T-cell (primary cell): Measurements from ENCODE around the gene BLTP3B. TPM values are rescaled to one million over a fixed set of nuclear protein-coding genes. Genes with fewer than 3 reads are reported as not detected.
A peak's percentile ranks its signal among the peaks of the same experiment; 100 is the strongest.

Experiments
- ATAC-seq, 4 experiments: fragments of 200-7000 bp in 3 of 4; fragments of 150-1000 bp in 1 of 4; cut with Tn5 transposase; replicated peaks in 1 of 4; 1 replicate in 3 of 4; 2 replicates in 1 of 4; pipeline ENCODE4 v1.10.0; 2021; ENCODE audit warnings: moderate library complexity in 3 of 4, mild to moderate bottlenecking in 2 of 4, moderate number of reproducible peaks in 1 of 4
- CTCF ChIA-PET, 2 donors: fragments of 300-600 bp; sonication (Branson Sonifier 250); formaldehyde crosslinking; loops; one replicate each; lab custom pipeline; 2022; ENCODE audit warnings: antibody characterized with exemption in 2 of 2; lab: Charles Lee
- POLR2A ChIA-PET, 2 donors: fragments of 300-600 bp; sonication (Branson Sonifier 250); formaldehyde crosslinking; loops; one replicate each; lab custom pipeline; 2022; ENCODE audit warnings: antibody characterized with exemption in 2 of 2; lab: Charles Lee
- DNase-seq, 35 experiments: peaks; one replicate each; pipeline versions ENCODE4 v3.0.0 to v3.0.0-alpha.2; 2013 to 2023
- H3K27ac ChIP-seq: one replicate; pipeline ENCODE4 v1.5.1; 2013; ENCODE audit warnings: low read length
- H3K27me3 ChIP-seq, 2 experiments: replicated peaks in 1 of 2; 1 replicate in 1 of 2; 2 replicates in 1 of 2; pipeline versions ENCODE4 v1.6.1 to v1.7.0; 2013; ENCODE audit warnings: low read length in 1 of 2, mixed read lengths in 1 of 2; ENCODE audit not compliant: control insufficient read depth in 2 of 2, insufficient read depth in 2 of 2; ENCODE audit errors: extremely low read depth in 1 of 2
- H3K36me3 ChIP-seq, 2 donors: 1 replicate in 1 of 2; 2 replicates in 1 of 2; pipeline versions ENCODE4 v1.6.1 to v1.7.0; 2013; ENCODE audit warnings: low read length in 1 of 2; ENCODE audit not compliant: control insufficient read depth in 2 of 2, insufficient read depth in 1 of 2; ENCODE audit errors: extremely low read depth in 1 of 2
- H3K4me1 ChIP-seq, 2 experiments: 1 replicate in 1 of 2; 2 replicates in 1 of 2; pipeline versions ENCODE4 v1.6.1 to v1.7.0; 2013; ENCODE audit warnings: low read length in 2 of 2, mixed read lengths in 1 of 2; ENCODE audit not compliant: insufficient read depth in 2 of 2, control insufficient read depth in 1 of 2; ENCODE audit errors: extremely low read depth in 1 of 2
- H3K4me3 ChIP-seq, 2 donors: 1 replicate in 1 of 2; 2 replicates in 1 of 2; pipeline versions ENCODE4 v1.5.1 to v1.7.0; 2013; ENCODE audit warnings: mild to moderate bottlenecking in 2 of 2, low read length in 1 of 2, moderate library complexity in 1 of 2; ENCODE audit not compliant: control insufficient read depth in 1 of 2; ENCODE audit errors: extremely low read depth in 1 of 2
- H3K9me3 ChIP-seq: 2 replicates; pipeline ENCODE4 v1.7.0; 2013
- H3K27ac Mint-ChIP-seq, 2 donors: one replicate each; pipeline ENCODE4 v1.8.0; 2020 to 2021; ENCODE audit warnings: mild to moderate bottlenecking in 2 of 2, mixed read lengths in 2 of 2
- H3K27me3 Mint-ChIP-seq, 2 donors: one replicate each; pipeline ENCODE4 v1.8.0; 2021 to 2022; ENCODE audit warnings: mixed read lengths in 2 of 2
- H3K36me3 Mint-ChIP-seq: one replicate; pipeline ENCODE4 v1.8.0; 2021; ENCODE audit warnings: mixed read lengths
- H3K4me1 Mint-ChIP-seq, 3 donors: one replicate each; pipeline ENCODE4 v1.8.0; 2020 to 2022; ENCODE audit warnings: mixed read lengths in 3 of 3, mild to moderate bottlenecking in 1 of 3
- H3K4me3 Mint-ChIP-seq, 3 donors: one replicate each; pipeline ENCODE4 v1.8.0; 2020 to 2022; ENCODE audit warnings: mild to moderate bottlenecking in 3 of 3, mixed read lengths in 3 of 3, moderate library complexity in 3 of 3
- H3K9me3 Mint-ChIP-seq, 3 donors: one replicate each; pipeline ENCODE4 v1.8.0; 2020 to 2022; ENCODE audit warnings: mixed read lengths in 3 of 3
- WGBS: methylation state at CpG from one replicate; pipeline ENCODE4 v1.1.5; 2013; ENCODE audit warnings: missing lambda C conversion rate; ENCODE audit not compliant: insufficient coverage; 5-methylcytosine and 5-hydroxymethylcytosine counted together
- total RNA-seq, 35 experiments: library from RNA in 6 of 35; stranded (reverse) in 6 of 35; fragments of 120-200 nt in 1 of 35; gene quantifications; one replicate each; pipeline versions ENCODE4 v1.2.1 to v1.2.4 and lab custom pipeline; 2013 to 2026

The BLTP3B gene
- total RNA-seq, 5 donors from 2014 or later (not counting 1 experiment from before 2014, with no cell fraction given), result 16.3 to 21.7 (median 18.2) TPM

DNA sequence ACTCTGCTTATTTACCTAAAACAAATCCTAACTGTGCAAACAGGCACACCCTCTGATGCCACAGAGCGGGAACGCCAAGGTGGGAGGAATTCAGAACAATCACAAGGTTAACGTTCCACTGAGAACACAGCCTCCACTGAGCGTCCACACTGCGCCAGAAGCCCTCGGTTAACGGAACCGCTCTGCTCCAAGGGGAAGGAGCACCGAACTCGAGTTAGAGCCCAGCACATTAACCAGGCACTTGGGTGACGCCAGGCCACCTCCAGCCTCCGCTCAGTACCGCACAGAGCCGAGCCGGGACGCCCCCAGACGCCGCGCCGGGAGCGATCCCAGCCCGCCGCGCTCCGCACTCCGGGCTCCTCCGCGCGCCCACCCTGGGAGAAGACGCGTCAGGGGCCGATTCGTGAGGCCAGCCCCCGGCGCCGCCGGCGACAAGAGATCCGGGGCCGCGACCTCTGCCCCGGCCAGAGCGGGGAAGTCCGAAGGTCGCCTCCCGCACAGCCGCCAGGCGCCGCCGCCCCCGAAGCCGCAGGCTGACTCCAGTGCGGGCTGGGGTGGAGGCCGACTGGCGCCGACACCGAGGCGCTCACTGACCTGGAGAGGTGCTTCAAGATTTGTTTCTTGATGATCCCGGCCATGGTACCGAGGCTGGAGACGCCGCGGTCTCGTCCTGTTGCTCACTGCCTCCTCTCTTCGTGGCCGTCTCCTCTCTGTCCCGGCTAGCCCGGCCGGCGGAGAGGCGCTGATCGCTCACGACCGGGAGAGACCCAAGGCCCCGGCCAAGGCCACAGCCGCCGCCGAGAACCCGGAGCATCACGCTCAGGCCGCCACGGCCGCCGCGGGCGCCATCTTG is 450 bp downstream of the BLTP3B start:
- Histone ChIP-seq H3K4me3 (peak overlapping the region; percentile 77 to 91), H3K9me3 (no peaks in the 10 kb centered on the region), H3K36me3 (no peaks in the 10 kb centered on the region), H3K27me3 (no peaks in the 10 kb centered on the region), H3K27ac (peak overlapping the region; percentile 90), H3K4me1 (peaks cover 6 to 12% of the 10 kb centered on the region in 2 experiments)
- no peaks in the 10 kb centered on the region for H3K9me3 Mint-ChIP-seq
- ATAC-seq, result peak; percentile 55 to 67 (median 60)
- peaks cover 4% of the 10 kb centered on the region for H3K36me3 Mint-ChIP-seq
- CTCF ChIA-PET, result no interaction called here
- POLR2A ChIA-PET, result no interaction called here
- DNase-seq, result peak in 23 of 35 experiments; percentile 1 to 54 (median 20)
- H3K27me3 Mint-ChIP-seq, result no peaks in the 10 kb centered on the region
- peaks cover 36 to 47% (median 40%) of the 10 kb centered on the region in 3 donors for H3K4me1 Mint-ChIP-seq
- H3K27ac Mint-ChIP-seq, result peak overlapping the region; percentile 92 to 97
- WGBS, result under 1% methylated on average over 83 of the region's 86 CpGs
- peak overlapping the region; percentile 91 to 97 (median 93) for H3K4me3 Mint-ChIP-seq

DNA sequence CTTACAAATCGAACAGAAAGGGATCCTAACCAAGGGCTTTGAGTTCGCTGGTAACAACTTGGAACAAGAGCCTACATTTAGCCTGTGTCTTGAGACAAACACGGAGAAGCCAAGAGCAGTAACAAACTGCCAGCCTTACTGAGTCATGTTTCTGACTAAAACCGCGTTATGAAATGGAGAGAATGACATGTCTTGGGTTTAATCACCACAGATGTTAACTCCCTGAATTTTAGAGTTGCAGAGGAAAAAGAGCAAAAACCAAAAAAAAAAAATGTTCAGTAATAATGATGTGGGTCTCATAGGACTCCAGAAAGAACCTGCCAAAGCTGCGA is 1.0 kb downstream of the BLTP3B start:
- CTCF ChIA-PET, result no interaction called here
- ATAC-seq (peak in 2 of 4 experiments; percentile 20 to 29), DNase-seq (peak in 1 of 35 experiments; percentile 35)
- 60% methylated on average over 2 of the region's 6 CpGs for WGBS
- Mint-ChIP-seq H3K27ac (peak overlapping the region; percentile 79 to 90), H3K36me3 (peaks cover 4% of the 10 kb centered on the region), H3K27me3 (no peaks in the 10 kb centered on the region), H3K4me1 (peaks cover 41 to 50% (median 42%) of the 10 kb centered on the region in 3 donors), H3K9me3 (no peaks in the 10 kb centered on the region), H3K4me3 (peak overlapping the region; percentile 91 to 97 (median 93))
- H3K4me3 ChIP-seq, result peak overlapping the region; percentile 77 to 91
- no peaks in the 10 kb centered on the region for H3K9me3 ChIP-seq
- no peaks in the 10 kb centered on the region for H3K27me3 ChIP-seq
- H3K27ac ChIP-seq, result peak overlapping the region; percentile 58
- H3K4me1 ChIP-seq, result peaks cover 6 to 12% of the 10 kb centered on the region in 2 experiments
- no peaks in the 10 kb centered on the region for H3K36me3 ChIP-seq
- POLR2A ChIA-PET, result no interaction called here

DNA sequence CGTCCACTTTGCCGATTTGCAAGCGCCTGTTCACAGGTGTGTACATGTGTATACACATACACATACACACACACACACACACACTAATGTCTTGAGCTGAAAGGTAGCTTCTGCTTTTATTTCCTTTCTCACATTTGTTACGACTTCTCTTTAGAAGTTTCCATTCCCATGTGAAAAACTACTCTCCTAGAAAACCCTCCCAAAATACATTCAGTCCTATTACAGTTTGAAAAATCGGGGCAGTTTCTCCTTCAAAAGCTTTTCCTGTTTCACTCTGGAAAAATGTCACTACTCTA is 3.9 kb downstream of the BLTP3B start:
- ATAC-seq, result no peak
- Mint-ChIP-seq H3K27me3 (no peaks in the 10 kb centered on the region), H3K27ac (no peak overlapping the region), H3K4me1 (peaks cover 47 to 61% (median 59%) of the 10 kb centered on the region in 3 donors), H3K4me3 (no peak overlapping the region), H3K36me3 (peaks cover 10% of the 10 kb centered on the region), H3K9me3 (no peaks in the 10 kb centered on the region)
- no peak for DNase-seq
- H3K27ac ChIP-seq, result no peak overlapping the region
- ChIA-PET POLR2A (interaction anchor here in 1 of 2 donors (0.5 kb wide), 1 partner anchor 14 kb away, joined by 4 read pairs; no protein-coding TSS in a partner anchor), CTCF (interaction anchor here (0.6 to 1.6 kb wide), 5 partner anchors 10 to 841 kb away, joined by 3 to 4 read pairs (median 3); partner anchors contain the start of gene ACTR6 (in 1 of the 2))
- no peak overlapping the region for H3K4me3 ChIP-seq
- no peaks in the 10 kb centered on the region for H3K9me3 ChIP-seq
- no peaks in the 10 kb centered on the region for H3K27me3 ChIP-seq
- H3K4me1 ChIP-seq, result peaks cover 6 to 12% of the 10 kb centered on the region in 2 experiments
- no peaks in the 10 kb centered on the region for H3K36me3 ChIP-seq
- WGBS, result 73% methylated on average over 4 of the region's 5 CpGs

DNA sequence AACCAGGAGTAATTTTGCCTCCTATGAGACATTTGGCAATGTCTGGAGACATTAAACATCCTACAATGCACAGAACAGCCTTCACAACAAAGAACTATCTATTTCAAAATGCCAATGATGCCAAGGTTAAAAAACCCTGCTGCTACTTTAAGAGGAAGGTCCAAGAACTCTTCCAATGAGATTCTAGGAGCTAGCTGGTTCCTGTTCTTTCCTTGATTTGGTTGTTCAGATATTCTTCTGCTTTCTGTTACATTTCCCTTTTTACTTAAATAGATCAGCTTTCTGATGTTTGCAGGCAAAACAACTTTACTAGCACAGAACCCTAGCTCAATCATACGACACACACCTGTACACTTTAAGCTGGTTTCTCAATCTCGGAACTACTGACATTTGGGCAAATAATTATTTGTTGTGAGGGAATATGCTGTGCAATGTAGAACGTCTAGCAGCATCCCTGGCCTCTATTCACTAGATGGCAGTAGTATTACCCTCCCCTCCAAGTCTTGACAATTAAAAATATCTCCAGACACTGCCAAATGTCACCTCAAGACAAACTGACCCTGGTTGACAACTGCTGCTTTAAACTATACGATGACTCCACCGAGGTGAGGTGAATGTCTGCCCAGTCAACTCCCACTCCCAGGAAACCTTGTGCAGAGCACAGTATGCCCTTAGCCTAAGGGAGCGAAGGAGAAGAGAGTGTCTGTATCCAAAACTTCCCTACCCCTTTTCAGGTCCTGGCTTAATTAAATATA is 4.4 kb downstream of the BLTP3B start:
- WGBS, result 41% methylated on average over 3 of the region's 6 CpGs
- no peaks in the 10 kb centered on the region for H3K27me3 Mint-ChIP-seq
- Histone ChIP-seq H3K4me3 (no peak overlapping the region), H3K27ac (no peak overlapping the region), H3K4me1 (peaks cover 6 to 11% of the 10 kb centered on the region in 2 experiments), H3K27me3 (no peaks in the 10 kb centered on the region), H3K9me3 (no peaks in the 10 kb centered on the region), H3K36me3 (no peaks in the 10 kb centered on the region)
- DNase-seq (peak in 1 of 35 experiments; percentile 39), ATAC-seq (no peak)
- ChIA-PET CTCF (interaction anchor here (0.5 to 1.6 kb wide), 5 partner anchors 9 to 842 kb away, joined by 3 to 4 read pairs (median 4); partner anchors contain the start of gene ACTR6 (in 1 of the 2)), POLR2A (no interaction called here)
- no peak overlapping the region for H3K27ac Mint-ChIP-seq
- H3K9me3 Mint-ChIP-seq, result no peaks in the 10 kb centered on the region
- H3K4me3 Mint-ChIP-seq, result no peak overlapping the region
- peaks cover 10% of the 10 kb centered on the region for H3K36me3 Mint-ChIP-seq
- H3K4me1 Mint-ChIP-seq, result peaks cover 49 to 60% (median 54%) of the 10 kb centered on the region in 3 donors

DNA sequence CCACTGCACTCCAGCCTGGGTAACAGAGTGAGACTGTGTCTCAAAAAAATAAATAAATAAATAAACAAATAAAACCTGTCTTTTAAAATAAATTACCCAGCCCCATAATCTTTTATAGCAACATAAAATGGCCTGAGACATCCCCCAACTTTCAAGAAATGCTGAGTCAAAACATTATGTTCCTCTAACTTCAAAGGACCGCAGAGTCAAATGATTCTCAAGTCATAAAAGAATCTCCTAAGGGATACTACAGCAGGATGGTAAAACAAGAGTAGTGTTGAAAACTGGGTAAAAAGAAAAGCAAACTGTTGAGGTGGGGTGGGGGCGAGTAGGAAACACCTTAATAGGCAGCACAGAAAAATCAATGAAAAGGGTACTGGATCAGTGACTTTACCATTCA is 9.5 kb downstream of the BLTP3B start:
- Mint-ChIP-seq H3K9me3 (no peaks in the 10 kb centered on the region), H3K4me1 (peaks cover 32 to 47% (median 41%) of the 10 kb centered on the region in 3 donors), H3K36me3 (peaks cover 11% of the 10 kb centered on the region), H3K27me3 (no peaks in the 10 kb centered on the region), H3K4me3 (no peak overlapping the region), H3K27ac (no peak overlapping the region)
- no peaks in the 10 kb centered on the region for H3K9me3 ChIP-seq
- no CpG with 5 or more reads among the region's 2 CpGs for WGBS
- peaks cover 0 to 5% of the 10 kb centered on the region in 2 experiments for H3K4me1 ChIP-seq
- ATAC-seq (no peak), DNase-seq (no peak)
- peaks cover 0 to 6% of the 10 kb centered on the region in 2 donors for H3K36me3 ChIP-seq
- no peak overlapping the region for H3K4me3 ChIP-seq
- ChIA-PET CTCF (no interaction called here), POLR2A (no interaction called here)
- H3K27ac ChIP-seq, result no peak overlapping the region
- no peaks in the 10 kb centered on the region for H3K27me3 ChIP-seq

DNA sequence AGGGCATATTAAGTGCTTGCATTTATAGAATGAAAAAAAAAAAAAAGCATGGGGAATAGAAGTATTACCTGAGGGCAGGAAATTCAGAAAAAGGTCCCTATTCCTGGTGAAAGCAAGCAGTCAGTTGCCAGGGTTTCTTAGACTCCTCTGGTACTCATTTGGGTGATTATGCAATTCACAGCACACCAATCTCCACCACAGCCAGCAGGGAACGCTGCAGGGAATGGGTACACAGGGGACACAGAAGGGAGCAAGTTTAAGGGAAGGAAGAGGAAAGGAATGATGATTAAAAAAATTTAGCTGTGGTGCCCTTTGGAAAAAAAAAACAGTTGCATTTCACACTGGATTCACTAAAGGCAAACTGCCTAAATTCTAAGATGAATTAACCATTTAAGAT is 14.2 kb downstream of the BLTP3B start:
- Mint-ChIP-seq H3K27ac (peak overlapping the region; percentile 13 to 57), H3K4me3 (peak overlapping the region in 1 of 3 donors; percentile 18), H3K9me3 (no peaks in the 10 kb centered on the region), H3K4me1 (peaks cover 29 to 44% (median 41%) of the 10 kb centered on the region in 3 donors), H3K27me3 (no peaks in the 10 kb centered on the region), H3K36me3 (peaks cover 13% of the 10 kb centered on the region)
- DNase-seq (peak in 1 of 35 experiments; percentile 6), ATAC-seq (no peak)
- WGBS, result no CpG with 5 or more reads among the region's 1 CpG
- Histone ChIP-seq H3K27ac (no peak overlapping the region), H3K4me1 (peaks cover 4 to 8% of the 10 kb centered on the region in 2 experiments), H3K9me3 (no peaks in the 10 kb centered on the region), H3K36me3 (peaks cover 0 to 6% of the 10 kb centered on the region in 2 donors), H3K27me3 (no peaks in the 10 kb centered on the region), H3K4me3 (no peak overlapping the region)
- CTCF ChIA-PET, result interaction anchor here in 1 of 2 donors (1.3 kb wide), 1 partner anchor 10 kb away, joined by 3 read pairs; no protein-coding TSS in a partner anchor
- POLR2A ChIA-PET, result interaction anchor here in 1 of 2 donors (0.6 kb wide), 1 partner anchor 275 kb away, joined by 9 read pairs; no protein-coding TSS in a partner anchor
